Transverse colon (tissue), 4 donors: ENCODE data around the gene KBTBD2. TPM values are rescaled to one million over a fixed set of nuclear protein-coding genes. Genes with fewer than 3 reads are reported as not detected.

ENCODE experiments used
- DNase-seq: peaks from one replicate; pipeline ENCODE4 v3.0.0-alpha.2; 2019
- H3K27ac ChIP-seq, 4 donors: fragments of 200-600 bp; sonication (generic); 2 replicates each; pipeline ENCODE4 v1.5.1; 2016 to 2018; ENCODE audit warnings: inconsistent platforms in 4 of 4
- H3K27me3 ChIP-seq: fragments of 200-600 bp; sonication (generic); 2 replicates; pipeline ENCODE4 v1.5.1; 2017; ENCODE audit warnings: inconsistent platforms
- H3K36me3 ChIP-seq, 4 donors: fragments of 200-600 bp; sonication (generic); 2 replicates each; pipeline ENCODE4 v1.5.1; 2017 to 2019; ENCODE audit warnings: inconsistent platforms in 4 of 4
- H3K4me1 ChIP-seq, 4 donors: fragments of 200-600 bp; sonication (generic); 2 replicates each; pipeline ENCODE4 v1.5.1; 2017 to 2020; ENCODE audit warnings: inconsistent platforms in 4 of 4
- H3K4me3 ChIP-seq, 4 donors: fragments of 200-600 bp; sonication (generic); 1 replicate in 1 of 4; 2 replicates in 3 of 4; pipeline versions ENCODE4 v1.5.1 to v1.6.1; 2017 to 2019; ENCODE audit warnings: inconsistent platforms in 4 of 4
- H3K9me3 ChIP-seq, 2 donors: fragments of 200-600 bp; sonication (generic); 2 replicates each; pipeline ENCODE4 v1.5.1; 2017 to 2019; ENCODE audit warnings: inconsistent platforms in 2 of 2
- EP300 ChIP-seq: sonication (generic); formaldehyde crosslinking; IDR thresholded peaks from one replicate; pipeline ENCODE4 v1.6.1; 2017; ENCODE audit warnings: antibody characterized with exemption, low read depth
- POLR2A ChIP-seq: fragments of 450-650 bp; IDR thresholded peaks from one replicate; pipeline ENCODE4 v1.6.1; 2016; ENCODE audit warnings: antibody characterized with exemption, mild to moderate bottlenecking, moderate library complexity
- POLR2AphosphoS5 ChIP-seq, 3 donors: sonication (generic); formaldehyde crosslinking; IDR thresholded peaks; one replicate each; pipeline ENCODE4 v1.6.1; 2016; ENCODE audit warnings: antibody characterized with exemption in 3 of 3
- WGBS, 2 donors: methylation state at CpG; one replicate each; pipeline ENCODE4 v1.1.5; 2018; ENCODE audit warnings: low coverage in 1 of 2; 5-methylcytosine and 5-hydroxymethylcytosine counted together
- in situ Hi-C, 4 donors: fragments of 200-750 bp; cut with MboI; loops; one replicate each; pipeline versions ENCODE4 v1.15.0 to v1.15.1; 2017; ENCODE audit warnings: low sequenced_read_pairs in 3 of 4, low pct_ligation_motif_present in 1 of 4, low pct_unique_long_range_greater_than_20kb in 1 of 4
- intact Hi-C: fragments of 100-400 bp; cut with DNase I; formaldehyde crosslinking; loops from one replicate; pipeline ENCODE4 v1.15.1; 2023; ENCODE audit warnings: low total_unique reads
- total RNA-seq, 4 donors: library from RNA; depleted of rRNA; stranded (reverse); fragments of >200 nt; gene quantifications; one replicate each; pipeline ENCODE4 v1.1.0, GENCODE V29; 2016
- TF ChIP-seq, protein P1 (sequence below), 5 experiments: fragments of 200-600 bp in 3 of 5; fragments of 450-650 bp in 2 of 5; sonication (generic) in 3 of 5; IDR thresholded peaks; 1 replicate in 2 of 5; 2 replicates in 3 of 5; pipeline ENCODE4 v1.5.1; 2016 to 2017; ENCODE audit warnings: antibody characterized with exemption in 5 of 5, inconsistent platforms in 3 of 5, mild to moderate bottlenecking in 2 of 5, moderate library complexity in 1 of 5

The KBTBD2 gene
- total RNA-seq, 4 donors from 2014 or later: 29.9 to 72.8 (median 32.3) TPM

DNA sequence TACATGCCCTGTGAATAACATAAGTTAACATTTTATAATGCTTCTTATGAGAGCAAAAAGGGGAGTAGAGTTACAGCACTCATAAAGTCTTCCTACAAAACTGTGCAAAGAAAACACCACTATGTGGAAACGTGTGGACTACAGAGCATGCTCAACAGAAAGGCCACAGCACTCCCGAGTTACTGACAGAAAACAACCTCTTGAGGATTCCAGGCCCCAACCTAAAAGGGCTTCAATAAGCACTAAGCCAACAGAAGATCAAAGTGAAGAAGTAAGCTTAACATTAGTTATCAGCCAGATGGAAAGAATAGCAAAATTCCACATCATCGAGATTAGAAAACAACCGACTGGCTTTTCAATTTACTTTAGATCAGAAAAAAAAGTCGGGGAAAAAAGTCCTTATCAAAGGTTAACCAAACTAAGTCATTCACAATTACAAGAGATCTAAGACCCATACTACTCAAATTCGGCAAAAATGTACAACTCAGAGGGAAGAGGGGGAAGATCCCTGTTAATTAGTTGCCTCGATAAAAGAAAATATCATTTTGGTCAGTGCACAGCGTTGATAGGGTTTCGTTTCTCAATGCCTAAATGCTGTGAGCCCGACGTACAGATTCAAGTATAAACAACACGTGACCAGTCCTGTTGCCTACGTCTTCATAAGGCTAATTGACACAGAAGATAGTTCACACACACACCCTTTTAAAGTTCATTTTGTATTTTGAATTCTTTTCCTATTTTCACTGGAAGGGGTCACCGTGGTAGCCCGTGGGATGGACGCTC lies 1.4 kb downstream of the KBTBD2 start:
- no peaks in the 10 kb centered on the region for H3K9me3 ChIP-seq
- DNase-seq: peak; percentile 33

DNA sequence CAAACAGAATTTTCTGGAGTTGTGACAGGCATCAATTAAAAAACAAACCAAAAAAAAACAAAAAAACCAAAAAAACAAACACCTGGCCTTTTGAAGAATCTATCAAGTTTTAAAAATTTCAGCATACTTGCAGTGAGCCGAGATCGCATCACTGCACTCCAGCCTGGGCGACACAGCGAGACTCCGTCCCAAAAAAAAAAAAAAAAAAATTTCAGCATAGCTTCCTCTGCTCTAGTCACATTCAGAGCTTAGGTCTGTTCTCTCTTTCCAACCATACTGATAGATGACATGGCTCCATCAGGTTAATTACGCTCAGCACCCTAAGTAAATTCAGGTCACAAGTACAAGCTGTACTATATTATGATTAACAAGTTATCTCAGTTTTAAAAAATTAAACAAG lies 3.1 kb downstream of the KBTBD2 start:
- Histone ChIP-seq H3K4me3 (no peak overlapping the region), H3K36me3 (no peaks in the 10 kb centered on the region), H3K27ac (peak overlapping the region in 3 of 4 donors; percentile 100), H3K27me3 (no peaks in the 10 kb centered on the region), H3K4me1 (peaks cover 12 to 65% (median 33%) of the 10 kb centered on the region in 4 donors), H3K9me3 (no peaks in the 10 kb centered on the region)
- 88 to 96% methylated on average over 6 of the region's 6 CpGs for WGBS, 2 donors
- in situ Hi-C loops (no loop called here), intact Hi-C loops (no loop called here)
- TF ChIP-seq EP300 (no peak), POLR2A (no peak)
- DNase-seq: no peak

More for the DNA sequence above, 1.4 kb downstream of the KBTBD2 start:
- Histone ChIP-seq H3K4me1 (peaks cover 12 to 64% (median 35%) of the 10 kb centered on the region in 4 donors), H3K27me3 (no peaks in the 10 kb centered on the region), H3K27ac (peak overlapping the region; percentile 99 to 100 (median 100)), H3K36me3 (no peaks in the 10 kb centered on the region), H3K4me3 (peak overlapping the region; percentile 30 to 100 (median 98))
- intact Hi-C loops: loop anchor here (5.0 to 10.0 kb wide), 2 partner anchors 65 to 172 kb away; partner anchors contain the start of genes FKBP9 and NT5C3A
- TF ChIP-seq EP300 (no peak), POLR2AphosphoS5 (IDR thresholded peaks at IDR 0.05) (peak; percentile 61 to 75 (median 64)), POLR2A (peak; percentile 42)
- TF ChIP-seq, protein P1, sequence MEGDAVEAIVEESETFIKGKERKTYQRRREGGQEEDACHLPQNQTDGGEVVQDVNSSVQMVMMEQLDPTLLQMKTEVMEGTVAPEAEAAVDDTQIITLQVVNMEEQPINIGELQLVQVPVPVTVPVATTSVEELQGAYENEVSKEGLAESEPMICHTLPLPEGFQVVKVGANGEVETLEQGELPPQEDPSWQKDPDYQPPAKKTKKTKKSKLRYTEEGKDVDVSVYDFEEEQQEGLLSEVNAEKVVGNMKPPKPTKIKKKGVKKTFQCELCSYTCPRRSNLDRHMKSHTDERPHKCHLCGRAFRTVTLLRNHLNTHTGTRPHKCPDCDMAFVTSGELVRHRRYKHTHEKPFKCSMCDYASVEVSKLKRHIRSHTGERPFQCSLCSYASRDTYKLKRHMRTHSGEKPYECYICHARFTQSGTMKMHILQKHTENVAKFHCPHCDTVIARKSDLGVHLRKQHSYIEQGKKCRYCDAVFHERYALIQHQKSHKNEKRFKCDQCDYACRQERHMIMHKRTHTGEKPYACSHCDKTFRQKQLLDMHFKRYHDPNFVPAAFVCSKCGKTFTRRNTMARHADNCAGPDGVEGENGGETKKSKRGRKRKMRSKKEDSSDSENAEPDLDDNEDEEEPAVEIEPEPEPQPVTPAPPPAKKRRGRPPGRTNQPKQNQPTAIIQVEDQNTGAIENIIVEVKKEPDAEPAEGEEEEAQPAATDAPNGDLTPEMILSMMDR (IDR thresholded peaks at IDR 0.05): no peak
- WGBS, 2 donors: 0% methylated on average over 16 of the region's 16 CpGs
- in situ Hi-C loops: no loop called here

DNA sequence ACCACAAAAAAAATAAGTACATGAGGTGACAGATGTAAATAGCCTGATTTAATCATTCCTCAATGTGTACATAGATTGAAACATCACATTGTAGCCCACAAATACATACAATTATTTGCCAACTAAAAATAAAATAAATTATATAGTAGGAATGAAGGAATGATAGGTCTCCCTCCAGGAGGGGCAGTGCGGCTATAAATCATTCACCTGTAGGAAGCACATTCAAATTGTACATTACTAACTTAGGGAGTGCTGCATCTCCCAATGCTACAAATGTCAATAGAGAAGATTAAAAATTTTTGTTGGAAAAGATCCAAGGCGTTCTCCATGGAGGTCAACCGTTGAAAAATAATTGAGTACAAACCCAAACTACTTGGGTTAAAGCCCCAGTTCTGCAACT lies 4.2 kb downstream of the KBTBD2 start:
- H3K27me3 ChIP-seq: no peaks in the 10 kb centered on the region
- 61 to 67% methylated on average over 3 of the region's 3 CpGs for WGBS, 2 donors
- H3K27ac ChIP-seq: no peak overlapping the region
- H3K9me3 ChIP-seq: no peaks in the 10 kb centered on the region
- DNase-seq: no peak
- H3K4me1 ChIP-seq: peaks cover 5 to 64% (median 23%) of the 10 kb centered on the region in 4 donors
- in situ Hi-C loops: no loop called here
- intact Hi-C loops: no loop called here
- no peak for TF ChIP-seq EP300
- no peak for TF ChIP-seq POLR2A
- no peak for TF ChIP-seq POLR2AphosphoS5 (IDR thresholded peaks at IDR 0.05)
- TF ChIP-seq, protein P1 (IDR thresholded peaks at IDR 0.05): no peak
- no peak overlapping the region for H3K4me3 ChIP-seq
- H3K36me3 ChIP-seq: no peaks in the 10 kb centered on the region

- Histone ChIP-seq H3K9me3 (no peaks in the 10 kb centered on the region), H3K27ac (no peak overlapping the region), H3K4me1 (peaks cover 10 to 67% (median 27%) of the 10 kb centered on the region in 4 donors), H3K4me3 (no peak overlapping the region), H3K36me3 (no peaks in the 10 kb centered on the region), H3K27me3 (no peaks in the 10 kb centered on the region)
- WGBS, 2 donors: 50 to 67% methylated on average over 1 to 2 of the region's 2 CpGs
- in situ Hi-C loops: no loop called here
- intact Hi-C loops: no loop called here
- no peak for TF ChIP-seq POLR2AphosphoS5 (IDR thresholded peaks at IDR 0.05)
- no peak for TF ChIP-seq EP300
- TF ChIP-seq POLR2A: no peak
- TF ChIP-seq, protein P1 (IDR thresholded peaks at IDR 0.05): no peak
- no peak for DNase-seq
These were observed 10.2 kb downstream of the KBTBD2 start for GRCh38 chr7:32881074-32881982.
